HG02852 (cell line): ENCODE measurements around the gene PRR12.

Experiments
- ATAC-seq: cut with Tn5 transposase; IDR thresholded peaks from one replicate; pipeline ENCODE4 v1.9.1; 2021; ENCODE audit warnings: mild to moderate bottlenecking, moderate library complexity; ENCODE audit not compliant: unreplicated experiment

The PRR12 gene

DNA sequence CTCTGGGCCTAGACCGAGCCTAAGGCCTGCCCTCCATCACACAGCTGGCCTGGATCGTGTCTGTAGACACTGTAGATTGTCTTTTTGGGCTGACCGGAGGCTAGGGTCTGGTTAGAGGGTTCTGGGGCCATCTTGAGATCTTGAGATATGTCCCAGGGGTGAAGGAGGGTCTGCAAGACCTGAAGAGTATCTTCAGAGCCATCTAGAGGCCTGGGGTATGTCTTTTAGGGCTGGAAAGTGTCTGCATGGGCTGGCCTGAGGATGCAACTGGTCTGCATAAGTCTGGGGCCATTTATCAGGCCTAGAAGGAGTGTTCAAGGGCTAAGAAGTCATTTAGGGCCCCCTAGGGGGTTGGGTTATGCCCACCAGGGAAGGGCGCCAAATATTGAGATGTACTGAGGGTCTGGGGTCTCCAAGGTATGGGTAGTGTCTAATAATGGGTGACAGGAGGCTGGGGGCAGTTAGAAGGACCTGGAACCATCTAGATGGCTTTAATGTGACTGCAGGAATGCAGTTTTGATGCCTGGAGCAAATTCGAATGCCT is 51.6 kb downstream of the PRR12 start:
- ATAC-seq, result no peak

DNA sequence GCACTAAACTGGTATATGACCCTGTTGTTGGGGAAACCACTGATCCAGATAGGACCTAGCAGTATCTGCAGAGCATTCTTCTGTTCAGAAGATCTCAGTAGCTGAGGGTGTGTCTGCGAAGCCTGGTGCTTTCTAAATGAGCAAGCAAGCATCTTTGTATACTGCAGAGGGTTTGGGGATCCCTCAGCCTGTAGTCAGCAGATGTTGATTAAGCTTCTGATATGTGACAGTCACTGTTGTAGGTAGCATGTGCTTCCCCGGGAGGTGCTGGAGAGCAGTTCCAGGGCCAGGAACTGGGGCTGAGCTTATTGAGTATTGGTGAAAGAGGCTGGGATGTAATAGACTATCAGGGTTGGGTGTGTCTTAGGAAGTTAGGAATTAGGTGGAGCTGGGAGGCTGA is 52.5 kb downstream of the PRR12 start:
- no peak for ATAC-seq

DNA sequence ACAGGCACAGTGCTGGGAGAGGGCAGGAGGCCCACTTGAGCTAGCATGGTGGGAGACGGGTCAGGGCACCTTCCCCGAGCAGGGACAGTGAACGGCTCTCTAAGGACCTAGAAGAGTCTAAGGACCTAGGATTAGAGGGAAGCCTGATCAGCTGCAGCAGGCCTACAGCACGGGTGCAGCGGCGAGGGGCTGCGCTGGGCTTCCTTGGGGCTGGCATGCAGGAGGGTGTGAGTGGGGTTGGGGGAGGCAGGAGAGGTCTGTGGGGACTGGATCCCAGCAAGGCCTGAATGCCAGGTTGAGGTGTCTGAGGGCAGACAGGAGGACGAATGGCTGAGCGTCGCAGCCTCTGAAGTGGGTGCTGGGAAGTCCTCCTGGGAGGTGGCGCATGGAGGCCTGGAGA is 54.6 kb downstream of the PRR12 start:
- ATAC-seq, result no peak

DNA sequence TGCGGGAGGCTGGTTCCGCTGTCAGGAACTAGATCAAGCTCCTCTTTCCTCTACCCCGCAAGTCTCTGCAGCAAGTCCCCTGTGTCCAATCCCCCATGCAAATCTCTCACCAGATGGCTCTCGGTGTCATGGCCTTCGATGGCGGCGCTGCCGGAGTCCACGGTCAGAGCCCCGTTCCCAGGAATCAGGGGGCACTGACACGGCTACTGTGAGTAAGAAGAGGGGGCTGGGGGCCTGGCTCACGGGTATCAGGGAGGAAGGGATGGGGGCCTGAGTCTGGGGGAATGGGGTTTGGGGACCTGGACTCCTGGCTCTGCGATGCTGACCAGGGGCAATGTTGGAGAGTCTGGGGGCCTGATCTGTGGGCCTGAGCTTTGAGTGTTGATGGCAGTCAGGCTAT is 55.0 kb downstream of the PRR12 start:
- ATAC-seq, result no peak

DNA sequence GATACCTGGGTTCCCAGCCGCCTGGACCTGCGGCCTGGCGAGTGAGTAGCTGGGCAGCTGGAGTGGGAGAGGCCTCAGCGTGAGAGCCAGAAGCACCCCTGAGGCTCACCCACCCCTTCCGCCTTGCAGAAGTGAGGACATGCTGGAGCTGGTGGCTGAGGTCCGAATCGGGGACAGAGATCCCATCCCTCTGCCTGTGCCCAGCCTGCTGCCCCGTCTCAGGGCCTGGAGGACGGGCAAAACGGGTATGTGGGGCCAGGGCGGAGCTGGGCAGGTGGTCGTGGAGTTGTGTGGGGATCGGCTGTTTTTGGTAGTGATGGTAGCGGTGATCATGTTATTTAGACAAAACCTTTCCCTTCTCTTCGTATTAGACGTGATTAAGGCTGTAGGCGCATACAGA is 55.6 kb downstream of the PRR12 start:
- no peak for ATAC-seq

DNA sequence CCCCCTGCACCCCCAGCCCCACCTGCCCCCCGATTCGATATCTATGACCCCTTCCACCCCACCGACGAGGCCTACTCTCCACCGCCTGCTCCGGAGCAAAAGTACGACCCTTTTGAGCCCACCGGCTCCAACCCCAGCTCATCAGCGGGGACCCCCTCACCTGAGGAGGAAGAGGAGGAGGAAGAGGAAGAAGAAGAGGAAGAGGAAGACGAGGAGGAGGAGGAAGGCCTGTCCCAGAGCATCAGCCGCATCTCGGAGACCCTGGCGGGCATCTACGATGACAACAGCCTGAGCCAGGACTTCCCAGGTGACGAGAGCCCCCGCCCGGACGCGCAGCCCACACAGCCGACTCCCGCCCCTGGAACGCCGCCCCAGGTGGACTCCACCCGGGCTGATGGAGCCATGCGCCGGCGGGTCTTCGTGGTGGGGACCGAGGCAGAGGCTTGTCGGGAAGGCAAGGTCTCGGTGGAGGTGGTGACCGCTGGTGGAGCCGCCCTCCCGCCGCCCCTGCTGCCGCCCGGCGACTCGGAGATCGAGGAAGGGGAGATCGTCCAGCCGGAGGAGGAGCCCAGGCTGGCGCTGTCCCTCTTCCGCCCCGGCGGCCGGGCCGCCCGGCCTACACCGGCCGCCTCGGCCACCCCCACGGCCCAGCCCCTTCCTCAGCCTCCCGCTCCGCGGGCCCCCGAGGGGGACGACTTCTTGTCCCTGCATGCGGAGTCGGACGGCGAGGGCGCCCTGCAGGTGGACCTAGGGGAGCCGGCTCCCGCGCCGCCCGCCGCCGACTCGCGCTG is 60.2 kb downstream of the PRR12 start:
- ATAC-seq, result no peak

DNA sequence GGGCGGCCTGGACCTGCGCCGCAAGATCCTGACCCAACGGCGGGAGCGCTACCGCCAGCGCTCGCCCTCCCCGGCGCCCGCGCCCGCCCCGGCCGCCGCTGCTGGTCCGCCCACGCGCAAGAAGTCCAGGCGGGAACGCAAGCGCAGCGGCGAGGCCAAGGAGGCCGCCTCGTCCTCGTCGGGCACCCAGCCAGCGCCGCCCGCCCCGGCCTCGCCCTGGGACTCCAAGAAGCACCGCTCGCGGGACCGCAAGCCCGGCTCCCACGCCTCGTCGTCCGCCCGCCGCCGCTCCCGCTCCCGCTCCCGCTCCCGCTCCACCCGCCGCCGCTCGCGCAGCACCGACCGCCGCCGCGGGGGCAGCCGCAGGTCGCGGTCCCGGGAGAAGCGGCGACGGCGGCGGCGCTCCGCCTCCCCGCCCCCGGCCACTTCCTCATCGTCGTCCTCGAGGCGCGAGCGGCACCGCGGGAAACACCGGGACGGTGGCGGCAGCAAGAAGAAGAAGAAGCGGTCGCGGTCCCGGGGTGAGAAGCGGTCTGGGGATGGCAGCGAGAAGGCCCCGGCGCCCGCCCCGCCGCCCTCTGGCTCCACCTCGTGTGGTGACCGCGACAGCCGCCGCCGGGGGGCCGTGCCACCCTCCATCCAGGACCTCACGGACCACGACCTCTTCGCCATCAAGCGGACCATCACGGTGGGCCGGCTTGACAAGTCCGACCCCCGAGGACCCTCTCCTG is 61.0 kb downstream of the PRR12 start:
- no peak for ATAC-seq

DNA sequence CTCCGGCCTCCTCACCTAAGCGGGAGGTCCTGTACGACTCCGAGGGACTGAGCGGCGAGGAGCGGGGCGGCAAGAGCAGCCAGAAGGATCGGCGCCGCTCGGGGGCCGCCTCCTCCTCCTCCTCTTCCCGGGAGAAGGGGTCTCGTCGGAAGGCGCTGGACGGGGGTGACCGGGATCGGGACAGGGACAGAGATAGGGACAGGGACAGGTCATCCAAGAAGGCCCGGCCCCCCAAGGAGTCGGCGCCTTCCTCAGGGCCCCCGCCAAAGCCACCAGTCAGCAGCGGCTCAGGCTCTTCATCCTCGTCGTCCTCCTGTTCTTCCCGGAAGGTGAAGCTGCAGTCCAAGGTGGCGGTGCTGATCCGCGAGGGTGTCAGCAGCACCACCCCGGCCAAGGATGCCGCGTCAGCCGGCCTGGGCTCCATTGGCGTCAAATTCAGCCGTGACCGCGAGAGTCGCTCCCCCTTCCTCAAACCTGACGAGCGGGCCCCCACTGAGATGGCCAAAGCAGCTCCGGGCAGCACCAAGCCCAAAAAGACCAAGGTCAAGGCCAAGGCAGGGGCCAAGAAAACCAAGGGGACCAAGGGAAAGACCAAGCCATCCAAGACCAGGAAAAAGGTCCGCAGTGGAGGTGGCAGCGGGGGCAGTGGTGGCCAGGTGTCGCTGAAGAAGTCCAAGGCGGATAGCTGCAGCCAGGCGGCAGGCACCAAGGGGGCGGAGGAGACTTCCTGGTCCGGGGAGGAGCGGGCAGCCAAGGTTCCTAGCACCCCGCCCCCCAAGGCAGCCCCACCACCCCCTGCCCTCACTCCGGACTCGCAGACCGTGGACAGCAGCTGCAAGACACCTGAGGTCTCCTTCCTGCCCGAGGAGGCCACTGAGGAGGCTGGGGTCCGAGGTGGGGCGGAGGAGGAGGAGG is 61.8 kb downstream of the PRR12 start:
- no peak for ATAC-seq

DNA sequence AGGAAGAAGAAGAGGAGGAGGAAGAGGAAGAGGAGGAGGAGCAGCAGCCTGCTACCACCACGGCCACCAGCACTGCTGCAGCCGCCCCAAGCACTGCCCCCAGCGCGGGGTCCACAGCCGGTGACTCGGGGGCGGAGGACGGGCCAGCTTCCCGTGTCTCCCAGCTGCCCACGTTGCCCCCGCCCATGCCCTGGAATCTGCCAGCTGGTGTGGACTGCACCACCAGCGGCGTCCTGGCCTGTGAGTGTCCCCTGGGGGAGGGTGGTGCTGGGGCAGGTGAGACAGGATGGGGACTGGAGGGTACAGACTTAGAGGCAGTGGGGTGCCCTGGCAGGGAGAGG is 62.5 kb downstream of the PRR12 start:
- no peak for ATAC-seq

DNA sequence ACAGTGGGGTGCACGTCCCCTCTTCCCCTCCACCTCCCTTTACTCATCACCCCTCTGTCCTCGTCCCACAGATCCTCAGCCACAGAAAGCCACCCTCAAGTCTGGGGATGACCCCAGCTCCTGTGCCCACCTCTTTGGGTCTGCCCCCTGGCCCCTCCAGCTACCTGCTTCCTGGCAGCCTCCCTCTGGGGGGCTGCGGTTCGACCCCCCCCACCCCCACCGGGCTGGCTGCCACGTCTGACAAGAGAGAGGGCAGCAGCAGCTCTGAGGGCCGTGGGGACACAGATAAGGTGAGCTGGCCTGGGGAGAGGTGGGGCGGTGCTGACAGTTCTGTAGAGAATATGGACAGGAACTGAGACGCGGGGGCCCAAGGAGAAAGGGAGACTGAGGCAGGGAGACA is 63.6 kb downstream of the PRR12 start:
- no peak for ATAC-seq

DNA sequence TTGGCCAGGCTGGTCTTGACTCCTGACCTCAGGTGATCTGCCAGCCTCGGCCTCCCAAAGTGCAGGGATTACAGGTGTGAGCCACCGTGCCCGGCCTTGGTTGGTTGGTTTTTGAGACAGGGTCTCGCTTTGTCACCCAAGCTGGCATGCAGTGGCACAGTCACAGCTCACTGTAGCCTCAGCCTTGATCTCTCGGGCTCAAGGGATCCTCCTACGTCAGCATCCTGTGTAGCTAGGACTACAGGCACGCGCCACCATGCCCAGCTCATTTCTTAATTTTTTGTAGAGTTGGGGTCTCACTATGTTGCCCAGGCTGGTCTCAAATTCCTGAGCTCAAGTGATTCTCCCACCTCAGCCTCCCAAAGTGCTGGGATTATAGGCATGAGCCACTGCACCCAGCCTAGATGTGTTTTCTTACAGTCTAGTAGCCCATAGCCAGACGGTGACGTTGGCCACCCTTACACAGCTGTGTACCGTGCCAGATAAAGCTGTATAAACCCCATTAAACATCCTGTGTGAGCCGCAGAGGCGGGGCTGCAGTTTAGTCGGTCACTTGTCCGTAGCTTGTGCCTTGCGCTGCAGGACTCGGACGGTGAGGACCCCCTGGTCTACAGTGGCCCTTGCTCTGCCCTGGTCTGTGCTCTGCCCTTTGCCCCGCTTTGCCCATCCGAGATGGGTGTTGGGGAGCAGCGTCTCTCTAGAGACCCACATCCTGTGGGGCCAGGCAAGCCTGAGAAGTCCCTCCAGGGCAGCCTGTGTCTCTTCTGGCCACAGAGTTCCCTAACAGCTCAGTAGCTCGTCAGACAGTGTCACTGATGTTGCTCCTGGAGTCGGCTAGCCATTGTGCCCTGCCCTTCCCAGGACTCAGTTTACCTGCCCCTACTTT is 64.8 kb downstream of the PRR12 start:
- ATAC-seq, result no peak

DNA sequence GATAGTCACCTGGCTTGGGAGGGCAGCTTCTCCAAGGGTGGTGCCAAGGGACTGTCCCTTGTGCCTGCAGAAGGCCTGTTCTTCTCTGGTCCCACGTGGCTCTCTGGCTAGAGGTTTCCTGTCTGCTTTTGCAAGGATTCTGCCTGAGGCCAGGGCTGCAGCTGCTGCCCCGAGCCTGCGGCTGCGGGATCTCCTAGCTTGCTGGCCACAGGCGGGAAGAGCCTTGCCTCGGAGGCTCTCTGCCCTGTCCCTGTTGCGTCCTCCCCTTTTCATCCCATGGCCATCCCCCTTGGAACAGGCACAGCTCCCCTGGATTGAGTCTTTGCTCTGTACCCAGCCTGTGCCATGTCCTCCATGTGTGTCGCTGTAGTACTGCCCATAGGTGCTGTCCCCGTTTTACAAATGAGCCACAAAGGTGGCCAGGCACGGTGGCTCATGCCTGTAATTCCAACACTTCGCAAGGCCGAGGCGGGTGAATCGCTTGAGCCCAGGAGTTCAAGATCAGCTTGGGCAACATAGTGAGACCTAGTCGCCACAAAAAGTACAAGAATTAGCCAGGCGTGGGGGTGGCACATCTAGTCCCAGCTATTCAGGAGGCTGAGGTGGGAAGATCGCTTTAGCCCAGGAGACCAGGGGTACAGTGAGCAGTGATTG is 65.6 kb downstream of the PRR12 start:
- no peak for ATAC-seq

DNA sequence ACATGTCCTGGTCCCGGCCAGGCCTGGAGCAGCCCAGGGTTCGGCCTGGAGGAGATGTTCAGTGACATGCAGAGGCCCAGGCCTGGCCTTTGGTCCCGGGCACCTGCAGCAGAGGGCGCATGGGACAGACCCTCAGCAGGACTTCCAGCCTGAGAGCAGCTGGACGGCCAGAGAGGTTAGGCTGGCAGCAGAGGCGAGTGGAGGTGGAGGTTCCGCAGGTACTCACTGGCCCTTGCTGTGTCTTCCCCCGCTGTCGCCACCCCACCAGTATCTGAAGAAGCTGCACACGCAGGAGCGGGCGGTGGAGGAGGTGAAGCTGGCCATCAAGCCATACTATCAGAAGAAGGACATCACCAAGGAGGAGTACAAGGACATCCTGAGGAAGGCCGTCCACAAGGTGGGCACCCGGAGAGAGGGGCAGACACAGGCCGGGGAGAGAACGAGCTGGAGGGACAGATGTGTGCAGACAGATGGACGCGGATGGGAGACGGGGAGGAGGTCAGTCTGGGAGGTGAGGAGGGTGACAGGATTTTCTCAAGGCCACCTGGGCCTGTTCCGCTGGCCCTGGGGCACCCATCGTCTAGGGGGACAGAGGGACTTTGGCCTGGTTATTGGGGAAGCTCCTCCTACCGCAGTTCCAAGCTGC is 66.6 kb downstream of the PRR12 start:
- ATAC-seq, result no peak

DNA sequence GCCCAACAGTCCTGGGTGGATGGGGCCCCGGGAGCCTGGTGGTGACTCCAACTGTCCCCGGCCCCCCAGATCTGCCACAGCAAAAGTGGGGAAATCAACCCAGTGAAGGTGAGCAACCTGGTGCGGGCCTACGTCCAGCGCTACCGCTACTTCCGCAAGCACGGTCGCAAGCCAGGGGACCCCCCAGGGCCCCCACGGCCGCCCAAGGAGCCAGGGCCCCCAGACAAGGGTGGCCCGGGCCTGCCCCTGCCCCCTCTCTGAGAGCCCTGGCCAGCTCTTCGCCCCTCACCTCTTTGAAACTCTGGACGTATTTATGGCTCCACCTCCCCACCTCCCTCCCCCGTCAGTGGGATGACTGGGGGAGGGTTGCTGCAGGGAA is 67.1 kb downstream of the PRR12 start:
- no peak for ATAC-seq

DNA sequence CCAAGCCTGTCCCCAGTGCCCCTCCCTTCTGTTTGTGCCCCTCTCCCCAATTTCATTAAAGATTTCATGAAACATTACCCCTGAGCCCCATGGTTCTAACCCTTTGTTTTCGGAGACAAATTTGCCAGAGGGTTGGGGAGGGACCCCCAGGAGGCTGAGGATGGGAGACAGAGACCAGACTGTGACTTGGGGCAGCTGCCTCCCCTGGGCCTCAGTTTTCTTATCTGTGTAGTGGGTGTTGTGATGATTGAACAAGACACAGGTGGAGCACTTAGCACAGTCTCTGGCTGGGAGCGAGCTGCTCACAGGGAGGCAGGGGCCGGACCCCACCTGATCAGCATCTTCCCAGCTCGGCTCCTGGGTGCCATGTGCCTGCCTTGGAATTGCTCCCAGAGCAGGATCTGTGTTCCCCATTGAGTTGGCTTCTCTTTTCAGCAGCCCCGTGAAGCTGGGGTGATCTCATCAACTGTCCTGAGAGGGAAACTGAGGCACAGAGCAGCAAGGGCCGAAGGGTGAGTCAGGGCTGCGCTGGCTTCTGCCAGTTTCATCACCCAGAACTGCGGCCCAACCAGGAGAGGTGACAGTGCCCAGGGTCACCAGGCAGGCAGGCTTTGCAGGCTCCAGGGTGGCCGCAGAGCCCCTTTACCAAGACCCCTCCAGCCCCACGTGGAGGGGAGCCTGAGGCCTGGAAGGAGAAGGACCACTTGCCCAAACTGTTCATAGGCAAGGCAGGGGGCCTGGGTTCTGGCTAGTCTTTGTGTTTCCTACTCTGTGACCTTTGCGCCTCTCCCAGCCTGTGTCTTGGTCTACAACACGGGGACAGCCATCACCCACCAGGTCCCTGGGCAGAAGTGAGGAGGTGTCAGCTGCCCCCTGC is 67.8 kb downstream of the PRR12 start:
- no peak for ATAC-seq

DNA sequence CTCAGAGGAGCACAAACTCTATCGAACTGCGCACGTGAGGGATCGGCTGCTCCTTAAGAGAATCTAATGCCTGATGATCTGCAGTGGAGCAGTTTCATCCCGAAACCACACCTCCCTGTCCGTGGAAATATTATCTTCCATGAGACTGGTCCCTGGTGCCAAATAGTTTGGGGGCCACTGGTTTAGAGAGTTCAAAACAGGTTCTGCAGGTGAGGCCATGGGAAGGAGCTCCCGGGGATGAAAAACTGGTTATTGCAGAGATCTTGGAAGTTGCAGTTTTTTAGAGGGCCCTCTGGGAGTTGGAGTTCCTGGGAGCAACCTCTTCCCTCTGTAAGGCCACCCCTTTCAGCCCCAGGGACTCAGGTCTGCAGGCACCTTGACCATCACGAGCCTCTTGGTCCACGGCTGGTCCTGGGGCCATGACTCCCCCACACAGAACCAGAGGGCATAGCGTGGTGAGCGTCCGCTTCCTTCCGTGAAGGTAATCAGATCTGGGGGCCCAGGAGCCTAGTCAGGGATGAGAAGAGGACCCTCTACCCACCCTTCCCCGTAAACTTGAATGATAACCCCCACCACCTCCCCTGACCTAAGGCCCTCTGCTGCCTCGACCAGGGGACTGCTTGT is 69.5 kb downstream of the PRR12 start:
- ATAC-seq, result no peak

DNA sequence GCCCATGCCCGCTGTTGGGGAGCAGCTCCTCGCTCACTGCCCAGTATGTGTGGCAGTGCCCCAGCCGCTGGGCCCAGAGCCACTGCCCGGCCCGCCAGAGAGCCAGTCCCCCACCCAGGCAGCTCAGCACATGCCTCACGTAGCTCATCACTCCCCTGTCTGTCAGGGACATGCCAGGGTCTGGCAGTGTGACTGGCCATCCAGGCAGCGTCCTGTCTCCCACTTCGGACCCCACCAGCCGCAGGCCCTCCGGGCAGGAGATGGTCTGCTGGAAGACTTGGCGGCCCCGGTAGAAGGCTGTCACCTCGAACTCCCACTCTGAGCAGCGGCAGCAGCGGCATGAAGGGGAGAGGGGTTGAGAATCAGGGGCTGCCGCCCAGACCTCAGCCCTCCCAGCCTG is 71.0 kb downstream of the PRR12 start:
- no peak for ATAC-seq

DNA sequence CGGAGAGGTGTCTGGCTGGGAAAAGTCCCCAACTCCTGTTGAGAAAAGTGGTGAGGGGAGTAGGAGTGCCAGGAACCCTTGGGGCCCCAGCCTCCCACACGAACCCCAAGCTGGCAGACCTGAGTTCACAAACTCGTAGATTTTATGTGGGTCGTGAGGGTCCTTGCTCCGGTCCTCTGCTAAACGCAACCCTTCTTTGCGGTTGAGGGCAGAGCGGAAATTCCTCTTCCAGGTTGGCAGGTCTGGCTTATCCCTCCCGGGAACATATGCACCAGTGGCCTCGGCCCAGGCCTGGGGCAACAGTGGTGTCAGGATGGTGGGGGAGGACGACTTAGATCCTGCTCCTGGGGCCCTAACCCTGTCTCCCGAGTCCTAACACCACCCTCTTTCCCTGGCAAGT is 72.2 kb downstream of the PRR12 start:
- ATAC-seq, result no peak
